ENCODE results near the gene FBXO22. TPM values are rescaled to one million over a fixed set of nuclear protein-coding genes. Genes with fewer than 3 reads are reported as not detected.

Gene FBXO22
- total and polyA plus RNA-seq, 9 donors: 11.5 to 24.3 (median 20.0) TPM

DNA sequence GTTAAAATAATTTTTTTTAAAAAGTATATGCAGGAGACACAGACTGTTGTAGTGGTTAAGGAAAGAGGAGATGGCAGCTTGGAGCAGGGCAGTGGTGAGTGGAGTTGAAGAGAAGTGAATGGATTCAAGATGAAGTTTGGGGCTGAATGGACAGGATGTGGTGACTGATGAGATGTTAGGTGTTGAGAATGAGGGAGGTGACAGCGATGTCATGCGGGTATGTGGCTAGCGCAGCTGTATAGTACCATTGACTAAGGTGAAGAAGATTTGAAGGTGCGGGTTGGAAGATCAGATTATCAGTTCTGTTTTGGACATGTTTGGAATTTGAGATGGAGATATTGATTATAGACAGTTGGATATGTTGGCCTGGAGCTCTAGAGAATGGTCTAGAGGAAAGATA is 20.1 kb downstream of the FBXO22 start:
- TF ChIP-seq POLR2A (IDR thresholded peaks at IDR 0.05) (no peak), EP300 (IDR thresholded peaks at IDR 0.05) (no peak)
- TF ChIP-seq, protein P1, sequence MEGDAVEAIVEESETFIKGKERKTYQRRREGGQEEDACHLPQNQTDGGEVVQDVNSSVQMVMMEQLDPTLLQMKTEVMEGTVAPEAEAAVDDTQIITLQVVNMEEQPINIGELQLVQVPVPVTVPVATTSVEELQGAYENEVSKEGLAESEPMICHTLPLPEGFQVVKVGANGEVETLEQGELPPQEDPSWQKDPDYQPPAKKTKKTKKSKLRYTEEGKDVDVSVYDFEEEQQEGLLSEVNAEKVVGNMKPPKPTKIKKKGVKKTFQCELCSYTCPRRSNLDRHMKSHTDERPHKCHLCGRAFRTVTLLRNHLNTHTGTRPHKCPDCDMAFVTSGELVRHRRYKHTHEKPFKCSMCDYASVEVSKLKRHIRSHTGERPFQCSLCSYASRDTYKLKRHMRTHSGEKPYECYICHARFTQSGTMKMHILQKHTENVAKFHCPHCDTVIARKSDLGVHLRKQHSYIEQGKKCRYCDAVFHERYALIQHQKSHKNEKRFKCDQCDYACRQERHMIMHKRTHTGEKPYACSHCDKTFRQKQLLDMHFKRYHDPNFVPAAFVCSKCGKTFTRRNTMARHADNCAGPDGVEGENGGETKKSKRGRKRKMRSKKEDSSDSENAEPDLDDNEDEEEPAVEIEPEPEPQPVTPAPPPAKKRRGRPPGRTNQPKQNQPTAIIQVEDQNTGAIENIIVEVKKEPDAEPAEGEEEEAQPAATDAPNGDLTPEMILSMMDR (IDR thresholded peaks at IDR 0.05): no peak
- Histone ChIP-seq H3K9me3 (no peaks in the 10 kb centered on the region), H3K27ac (no peak overlapping the region), H3K36me3 (no peaks in the 10 kb centered on the region), H3K27me3 (no peaks in the 10 kb centered on the region), H3K4me1 (ENCODE audit: insufficient read depth) (peaks cover 2% of the 10 kb centered on the region), H3K4me3 (no peak overlapping the region)
- 97 to 98% (median 98%) methylated on average over 4 of the region's 4 CpGs for WGBS, 3 donors
- intact Hi-C loops (cut with DNase I): no loop called here
- DNase-seq: no peak

DNA sequence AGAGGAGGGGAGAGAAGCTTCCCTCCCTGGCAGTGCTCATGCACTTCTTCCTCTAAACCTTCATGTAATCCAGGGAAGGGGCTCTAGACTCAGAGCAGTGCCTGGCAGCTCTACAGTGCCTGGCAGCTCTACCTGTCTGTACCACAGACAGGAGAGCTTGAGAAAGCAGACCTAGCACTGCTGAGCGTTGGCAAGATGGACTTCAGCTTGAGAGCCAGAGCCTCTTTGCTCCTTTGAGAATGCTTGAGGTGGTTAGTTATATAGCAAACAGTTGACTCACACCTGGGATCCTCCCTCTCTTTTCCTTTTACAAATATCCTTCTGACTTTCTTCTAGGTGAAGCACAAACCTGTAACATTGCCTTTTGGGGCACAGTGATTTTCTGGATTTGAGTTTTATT is 20.9 kb downstream of the FBXO22 start:
- TF ChIP-seq POLR2A (IDR thresholded peaks at IDR 0.05) (no peak), EP300 (IDR thresholded peaks at IDR 0.05) (no peak)
- TF ChIP-seq, protein P1 (IDR thresholded peaks at IDR 0.05): no peak
- Histone ChIP-seq H3K27me3 (no peaks in the 10 kb centered on the region), H3K4me3 (no peak overlapping the region), H3K36me3 (no peaks in the 10 kb centered on the region), H3K27ac (no peak overlapping the region), H3K9me3 (no peaks in the 10 kb centered on the region), H3K4me1 (ENCODE audit: insufficient read depth) (peaks cover 2% of the 10 kb centered on the region)
- 95 to 98% (median 95%) methylated on average over 1 of the region's 1 CpG for WGBS, 3 donors
- no peak for DNase-seq
- intact Hi-C loops (cut with DNase I): no loop called here

DNA sequence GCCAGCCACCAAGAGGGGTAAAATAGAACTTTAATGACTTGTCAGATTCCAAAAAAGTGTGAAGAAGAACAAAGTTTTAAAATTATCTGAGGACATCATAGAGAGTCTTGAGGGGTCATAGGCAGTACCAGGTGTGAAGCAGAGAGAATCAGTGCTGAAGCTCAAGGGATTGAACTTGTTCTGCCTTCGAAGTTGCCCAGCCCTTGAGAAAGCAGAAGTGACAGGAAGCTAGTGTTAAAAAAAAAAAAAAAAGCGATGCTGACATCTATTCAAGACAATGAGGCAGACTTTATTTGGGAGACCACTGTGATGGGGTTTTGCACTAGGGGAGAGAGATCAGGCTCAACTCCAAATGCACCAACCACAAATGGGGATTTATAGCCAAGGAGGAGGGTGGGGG is 21.8 kb downstream of the FBXO22 start:
- H3K36me3 ChIP-seq: no peaks in the 10 kb centered on the region
- intact Hi-C loops (cut with DNase I): no loop called here
- DNase-seq: no peak
- H3K9me3 ChIP-seq: no peaks in the 10 kb centered on the region
- TF ChIP-seq EP300 (IDR thresholded peaks at IDR 0.05): no peak
- TF ChIP-seq POLR2A (IDR thresholded peaks at IDR 0.05): no peak
- TF ChIP-seq, protein P1 (IDR thresholded peaks at IDR 0.05): no peak
- H3K27ac ChIP-seq: no peak overlapping the region
- WGBS, 3 donors: 89 to 91% (median 90%) methylated on average over 2 of the region's 2 CpGs
- peaks cover 2% of the 10 kb centered on the region for H3K4me1 ChIP-seq (ENCODE audit: insufficient read depth)
- no peak overlapping the region for H3K4me3 ChIP-seq
- no peaks in the 10 kb centered on the region for H3K27me3 ChIP-seq

DNA sequence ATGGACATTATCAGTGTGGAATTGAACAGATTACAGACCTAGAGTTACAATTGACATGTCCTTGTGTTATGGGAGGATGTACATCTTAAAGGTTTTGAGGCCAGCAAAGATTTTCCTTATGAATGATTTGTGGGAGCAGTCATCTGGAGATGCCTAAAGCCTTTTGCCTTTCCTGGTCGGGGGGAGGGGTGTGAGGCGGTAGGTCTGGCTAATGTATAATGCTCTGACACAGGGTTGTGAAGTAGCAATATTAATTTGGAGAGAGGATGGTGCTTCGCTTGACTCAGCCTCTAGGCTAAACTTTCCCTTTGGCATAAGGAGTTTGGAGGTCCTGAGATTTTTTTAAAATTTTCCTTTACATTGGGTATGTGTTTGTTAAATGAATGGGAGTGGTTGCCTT is 23.3 kb downstream of the FBXO22 start:
- peaks cover 2% of the 10 kb centered on the region for H3K4me1 ChIP-seq (ENCODE audit: insufficient read depth)
- H3K4me3 ChIP-seq: no peak overlapping the region
- no peak for TF ChIP-seq EP300 (IDR thresholded peaks at IDR 0.05)
- TF ChIP-seq, protein P1 (IDR thresholded peaks at IDR 0.05): no peak
- no peak for TF ChIP-seq POLR2A (IDR thresholded peaks at IDR 0.05)
- H3K27me3 ChIP-seq: no peaks in the 10 kb centered on the region
- intact Hi-C loops (cut with DNase I): no loop called here
- H3K9me3 ChIP-seq: no peaks in the 10 kb centered on the region
- DNase-seq: no peak
- 91 to 93% (median 91%) methylated on average over 3 of the region's 3 CpGs for WGBS, 3 donors
- H3K27ac ChIP-seq: no peak overlapping the region
- no peaks in the 10 kb centered on the region for H3K36me3 ChIP-seq

DNA sequence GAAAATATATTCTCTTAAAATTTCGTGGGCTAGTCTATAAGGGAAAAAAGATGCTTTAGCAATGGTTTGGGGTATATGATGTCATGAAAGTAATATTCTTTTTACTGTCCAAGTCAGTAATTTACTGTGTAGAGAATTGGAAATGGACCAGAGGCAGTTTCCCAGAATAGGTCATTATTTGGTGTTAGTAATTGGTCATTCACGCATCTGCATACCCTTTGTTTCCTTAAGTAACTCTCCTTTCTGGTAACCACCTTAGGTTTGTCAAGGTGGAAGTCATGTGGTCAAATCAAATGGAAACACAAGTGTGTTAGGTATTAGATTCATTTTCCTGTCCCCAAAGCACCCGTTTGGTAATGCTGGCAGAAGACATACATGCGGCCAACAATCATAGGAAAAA is 23.9 kb downstream of the FBXO22 start:
- 88 to 94% (median 92%) methylated on average over 4 of the region's 4 CpGs for WGBS, 3 donors
- Histone ChIP-seq H3K36me3 (no peaks in the 10 kb centered on the region), H3K4me1 (ENCODE audit: insufficient read depth) (no peaks in the 10 kb centered on the region), H3K9me3 (no peaks in the 10 kb centered on the region), H3K4me3 (no peak overlapping the region), H3K27ac (no peak overlapping the region), H3K27me3 (no peaks in the 10 kb centered on the region)
- intact Hi-C loops (cut with DNase I): no loop called here
- no peak for TF ChIP-seq EP300 (IDR thresholded peaks at IDR 0.05)
- TF ChIP-seq, protein P1 (IDR thresholded peaks at IDR 0.05): no peak
- no peak for TF ChIP-seq POLR2A (IDR thresholded peaks at IDR 0.05)
- no peak for DNase-seq

Measured in ovary (tissue), 9 donors.